Brain microvascular endothelial cell (primary cell): ENCODE measurements around the gene TGOLN2.
A peak's percentile ranks its signal among the peaks of the same experiment; 100 is the strongest.
"Not testable (repeated sequence)": the region's sequence is repeated elsewhere in the genome, so short reads cannot be mapped to it uniquely, and the experiment has no call there.

Source experiments
- DNase-seq: peaks from one replicate; pipeline ENCODE4 v3.0.0-alpha.2; 2020
- H3K27ac ChIP-seq: fragments of 250-450 bp; sonication (Bioruptor Pico); 2 replicates; pipeline ENCODE4 v1.5.1; 2020; ENCODE audit warnings: mild to moderate bottlenecking, moderate library complexity
- H3K27me3 ChIP-seq: fragments of 250-450 bp; sonication (Bioruptor Pico); replicated peaks from 2 replicates; pipeline ENCODE4 v1.5.1; 2020; ENCODE audit warnings: mild to moderate bottlenecking
- H3K36me3 ChIP-seq: fragments of 250-450 bp; sonication (Bioruptor Pico); replicated peaks from 2 replicates; pipeline ENCODE4 v1.5.1; 2020; ENCODE audit warnings: mild to moderate bottlenecking
- H3K4me3 ChIP-seq: 2 replicates; pipeline ENCODE4 v1.5.1; 2011; ENCODE audit warnings: low read depth, mild to moderate bottlenecking, control low read depth, low read length, moderate library complexity
- CTCF ChIP-seq: IDR thresholded peaks from 2 replicates; pipeline ENCODE4 v1.5.1; 2011; ENCODE audit warnings: low read depth, mild to moderate bottlenecking, moderate library complexity, low read length, control low read depth, inconsistent platforms; ENCODE audit errors: missing control alignments
- in situ Hi-C: cut with HindIII; loops from 2 replicates; pipeline ENCODE4 v1.10.0; 2017; ENCODE audit warnings: low sequenced_read_pairs, low pct_ligation_motif_present

The TGOLN2 gene

DNA sequence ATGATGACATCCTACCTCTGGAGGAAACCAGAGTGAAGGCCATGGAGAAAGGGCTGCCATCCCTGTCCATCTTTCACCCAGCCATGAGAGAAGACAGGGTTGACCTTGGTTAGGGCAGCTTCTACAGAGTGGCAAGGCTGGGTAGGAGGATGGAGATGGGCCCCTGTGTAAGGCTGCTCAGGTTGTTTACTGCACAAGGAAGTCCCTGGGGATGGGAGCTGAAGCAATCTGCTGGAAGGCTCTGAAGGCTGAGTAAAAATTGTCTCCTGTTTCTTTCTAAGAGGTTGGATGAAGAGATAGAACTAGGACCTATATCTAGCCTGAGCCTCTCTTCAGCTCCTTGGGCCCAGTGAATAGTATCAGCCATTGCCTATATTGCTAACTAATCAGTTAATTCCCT, 41.1 kb upstream of the TGOLN2 start:
- no peaks in the 10 kb centered on the region for H3K36me3 ChIP-seq
- H3K27ac ChIP-seq = no peak overlapping the region
- no peak overlapping the region for H3K4me3 ChIP-seq
- no peak for DNase-seq
- in situ Hi-C loops = no loop called here
- TF ChIP-seq CTCF = no peak
- no peaks in the 10 kb centered on the region for H3K27me3 ChIP-seq

DNA sequence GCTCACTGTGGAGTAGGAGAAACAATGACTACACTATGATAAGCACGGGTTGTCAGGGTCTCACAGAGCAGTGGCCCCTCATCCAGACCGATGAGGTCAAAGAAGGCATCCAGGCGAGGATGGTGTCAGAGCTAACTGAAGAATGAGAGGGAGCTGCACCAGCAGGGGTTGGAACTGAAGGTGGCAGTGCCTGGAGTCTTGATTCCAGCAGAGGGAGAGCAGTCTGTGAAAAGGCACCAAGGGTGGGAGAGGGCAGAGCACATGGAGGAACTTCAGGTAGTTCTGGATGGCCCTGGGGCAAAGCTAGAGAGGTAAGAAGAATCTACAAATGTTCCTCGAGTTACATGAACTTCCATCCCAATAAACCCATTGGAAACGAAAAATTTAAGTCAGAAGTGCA, 39.4 kb upstream of the TGOLN2 start:
- Histone ChIP-seq H3K4me3 (no peak overlapping the region), H3K27me3 (no peaks in the 10 kb centered on the region), H3K27ac (no peak overlapping the region), H3K36me3 (peaks cover 2% of the 10 kb centered on the region)
- in situ Hi-C loops = no loop called here
- no peak for DNase-seq
- TF ChIP-seq CTCF = no peak

GRCh38 chr2:85362653-85363387, 35.0 kb upstream of the TGOLN2 start:
- H3K36me3 ChIP-seq, H3K4me3 ChIP-seq, H3K27ac ChIP-seq, DNase-seq, in situ Hi-C loops, H3K27me3 ChIP-seq: not testable (repeated sequence)

GRCh38 chr2:85357736-85358135, 29.9 kb upstream of the TGOLN2 start:
- peaks cover 2% of the 10 kb centered on the region for H3K36me3 ChIP-seq
- no peak overlapping the region for H3K4me3 ChIP-seq
- TF ChIP-seq CTCF = no peak
- no peaks in the 10 kb centered on the region for H3K27me3 ChIP-seq
- H3K27ac ChIP-seq = no peak overlapping the region
- in situ Hi-C loops = no loop called here
- no peak for DNase-seq

DNA sequence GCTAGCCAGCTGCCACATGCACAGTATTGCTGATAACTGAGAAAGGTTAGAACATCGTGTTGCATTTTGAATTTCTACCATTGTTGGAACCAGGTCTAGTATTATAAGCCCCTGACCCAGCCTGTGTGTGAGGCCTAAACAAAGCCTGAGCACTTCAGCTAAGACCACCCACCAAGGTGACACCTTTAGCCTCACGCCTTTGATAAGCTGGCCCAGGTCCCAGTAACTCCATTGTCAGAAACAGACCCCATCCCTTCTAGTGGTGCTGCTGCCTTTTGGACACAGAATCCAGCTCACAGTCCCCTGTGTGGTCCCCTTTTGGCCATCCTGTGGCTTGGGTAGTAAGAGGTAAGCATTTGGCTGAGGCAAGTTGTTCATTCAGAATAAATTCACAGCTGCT, 28.4 kb upstream of the TGOLN2 start:
- Histone ChIP-seq H3K27me3 (no peaks in the 10 kb centered on the region), H3K27ac (no peak overlapping the region), H3K4me3 (no peak overlapping the region), H3K36me3 (no peaks in the 10 kb centered on the region)
- no peak for TF ChIP-seq CTCF
- no peak for DNase-seq
- in situ Hi-C loops = no loop called here

DNA sequence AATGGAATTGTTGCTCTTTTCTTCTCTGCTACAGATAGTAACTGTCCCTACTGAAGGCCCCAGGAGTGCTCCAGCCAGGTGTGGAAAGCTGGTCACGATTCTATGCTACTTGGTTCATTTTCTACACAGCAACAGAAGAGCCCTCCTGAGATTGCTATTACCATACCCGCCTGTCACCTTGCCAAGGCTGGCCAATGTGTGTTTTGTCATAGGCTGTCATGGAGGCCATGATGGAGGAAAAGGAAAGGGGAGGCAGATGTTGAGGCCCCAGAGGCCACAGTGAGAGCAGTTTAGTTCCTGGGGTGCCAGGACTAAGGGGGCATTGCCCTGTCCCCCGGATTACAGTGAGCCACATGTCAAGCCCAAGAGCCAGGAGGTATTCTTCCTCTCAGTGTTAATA, 27.7 kb upstream of the TGOLN2 start:
- in situ Hi-C loops = no loop called here
- TF ChIP-seq CTCF = no peak
- H3K27me3 ChIP-seq = no peaks in the 10 kb centered on the region
- peaks cover 6% of the 10 kb centered on the region for H3K36me3 ChIP-seq
- peak overlapping the region; percentile 99 for H3K4me3 ChIP-seq
- no peak overlapping the region for H3K27ac ChIP-seq
- no peak for DNase-seq
